Activated CD4-positive, alpha-beta T cell treated with anti-CD3 and anti-CD28 coated beads, Interleukin-2, amount 50 U/mL, for 16 hours (primary cell): Measurements from ENCODE around the gene WIPF2.

Source experiments
- DNase-seq: peaks from one replicate; pipeline ENCODE4 v3.0.0-alpha.2; 2020

Gene WIPF2

DNA sequence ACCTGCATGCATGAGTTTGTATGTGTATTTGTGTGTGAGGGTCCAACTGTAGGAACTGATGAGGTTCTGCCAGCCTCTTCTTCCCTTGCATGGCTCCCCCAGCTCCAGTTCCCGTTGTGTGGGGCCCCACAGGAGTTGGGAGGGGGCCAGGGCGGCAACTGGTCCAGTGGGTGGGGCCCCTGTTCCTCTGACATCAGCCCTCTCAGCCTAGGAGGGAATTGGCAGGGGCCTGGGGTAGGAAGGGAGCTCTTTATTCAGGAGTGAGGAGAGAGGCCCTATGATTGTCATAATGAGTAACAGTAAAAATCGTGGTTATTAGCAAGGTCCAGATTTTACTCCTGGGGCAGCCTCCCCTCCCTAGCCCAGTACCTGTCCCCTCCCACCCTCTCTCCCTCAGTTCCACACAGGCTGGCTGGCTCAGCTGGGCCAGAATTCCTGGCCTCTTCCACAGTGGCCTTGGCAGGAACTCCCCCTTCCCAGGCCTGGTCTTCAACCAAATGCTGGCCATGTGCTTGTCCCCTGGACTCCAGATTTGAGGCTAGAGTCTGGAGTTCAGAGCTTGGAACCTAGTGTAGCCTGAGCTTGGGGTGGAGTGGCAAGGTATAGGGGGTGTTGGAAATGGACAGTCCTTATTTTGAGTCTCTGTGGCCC lies 108.8 kb downstream of the WIPF2 start:
- DNase-seq, result no peak

DNA sequence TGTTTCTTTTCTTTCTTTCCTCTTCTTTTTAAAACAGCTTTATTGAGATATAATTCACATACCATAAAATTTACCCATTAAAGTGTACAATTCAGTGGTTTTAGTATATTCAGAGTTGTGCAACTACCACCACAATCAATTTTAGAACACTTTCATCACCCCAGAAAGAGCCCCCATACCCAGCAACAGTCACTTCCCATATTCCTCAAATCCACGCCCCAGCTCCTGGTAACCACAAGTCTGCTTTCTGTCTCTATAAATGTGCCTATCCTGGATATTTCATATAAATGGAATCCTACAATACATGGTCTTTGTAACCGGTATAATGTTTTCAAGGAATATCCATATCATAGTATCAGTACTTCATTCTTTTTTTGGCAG lies 109.3 kb downstream of the WIPF2 start:
- DNase-seq, result no peak

DNA sequence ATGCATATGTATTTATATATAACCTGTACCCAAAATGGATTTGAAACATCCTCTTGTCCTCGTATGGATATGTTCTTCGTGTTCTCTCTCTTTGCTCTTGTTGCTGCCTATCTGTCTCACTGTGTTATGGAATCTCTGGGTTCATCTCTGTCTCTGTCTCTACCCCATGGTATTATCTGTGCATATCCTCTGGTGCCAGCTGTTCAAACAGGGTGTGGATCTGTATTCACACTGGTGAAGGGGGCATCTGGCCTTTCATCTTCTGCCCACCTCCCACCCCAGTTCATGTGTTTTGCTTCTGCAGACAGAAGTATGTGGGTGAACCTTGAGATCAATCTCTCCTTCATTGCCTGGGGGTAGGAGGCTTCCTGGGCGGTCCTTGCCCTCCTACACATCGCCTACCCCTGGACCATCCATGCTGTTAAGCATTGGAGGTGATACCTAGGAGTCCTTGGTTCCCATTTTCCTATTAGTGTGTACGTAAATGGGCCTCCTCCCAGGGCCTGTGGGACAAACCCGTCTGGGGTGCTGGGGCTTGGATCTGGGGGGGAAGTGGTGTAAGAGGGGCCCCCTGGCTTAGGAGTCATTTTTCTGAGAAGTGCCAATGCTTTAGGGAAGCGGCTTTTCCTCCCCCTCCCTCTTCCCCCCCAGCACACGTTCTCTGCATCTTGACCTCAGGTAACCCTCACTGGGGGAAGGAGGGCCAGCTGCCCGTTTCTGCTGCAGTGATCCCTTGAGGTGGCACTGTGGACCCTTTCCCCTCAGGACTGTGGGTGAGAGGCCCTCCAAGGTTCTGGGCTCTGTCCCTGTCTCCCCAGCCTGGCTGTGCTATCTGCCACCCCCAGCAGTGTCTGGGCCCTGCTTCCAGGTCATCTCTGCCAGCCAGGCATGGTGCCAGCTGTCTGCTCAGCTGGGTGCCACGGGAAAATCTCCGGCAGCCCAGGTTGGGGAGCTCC lies 111.0 kb downstream of the WIPF2 start:
- DNase-seq, result no peak

DNA sequence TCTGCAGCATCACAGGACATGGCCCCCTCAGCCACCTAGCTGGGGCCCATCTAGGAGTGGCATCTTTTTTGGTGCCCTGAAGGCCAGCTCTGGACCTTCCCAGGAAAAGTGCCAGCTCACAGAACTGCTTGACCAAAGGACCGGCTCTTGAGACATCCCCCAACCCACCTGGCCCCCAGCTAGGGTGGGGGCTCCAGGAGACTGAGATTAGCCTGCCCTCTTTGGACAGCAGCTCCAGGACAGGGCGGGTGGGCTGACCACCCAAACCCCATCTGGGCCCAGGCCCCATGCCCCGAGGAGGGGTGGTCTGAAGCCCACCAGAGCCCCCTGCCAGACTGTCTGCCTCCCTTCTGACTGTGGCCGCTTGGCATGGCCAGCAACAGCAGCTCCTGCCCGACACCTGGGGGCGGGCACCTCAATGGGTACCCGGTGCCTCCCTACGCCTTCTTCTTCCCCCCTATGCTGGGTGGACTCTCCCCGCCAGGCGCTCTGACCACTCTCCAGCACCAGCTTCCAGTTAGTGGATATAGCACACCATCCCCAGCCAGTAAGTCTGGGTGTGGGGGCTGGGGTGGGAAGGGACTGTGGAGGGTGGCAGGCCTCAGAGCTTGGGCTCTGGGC lies 111.9 kb downstream of the WIPF2 start:
- DNase-seq, result no peak

DNA sequence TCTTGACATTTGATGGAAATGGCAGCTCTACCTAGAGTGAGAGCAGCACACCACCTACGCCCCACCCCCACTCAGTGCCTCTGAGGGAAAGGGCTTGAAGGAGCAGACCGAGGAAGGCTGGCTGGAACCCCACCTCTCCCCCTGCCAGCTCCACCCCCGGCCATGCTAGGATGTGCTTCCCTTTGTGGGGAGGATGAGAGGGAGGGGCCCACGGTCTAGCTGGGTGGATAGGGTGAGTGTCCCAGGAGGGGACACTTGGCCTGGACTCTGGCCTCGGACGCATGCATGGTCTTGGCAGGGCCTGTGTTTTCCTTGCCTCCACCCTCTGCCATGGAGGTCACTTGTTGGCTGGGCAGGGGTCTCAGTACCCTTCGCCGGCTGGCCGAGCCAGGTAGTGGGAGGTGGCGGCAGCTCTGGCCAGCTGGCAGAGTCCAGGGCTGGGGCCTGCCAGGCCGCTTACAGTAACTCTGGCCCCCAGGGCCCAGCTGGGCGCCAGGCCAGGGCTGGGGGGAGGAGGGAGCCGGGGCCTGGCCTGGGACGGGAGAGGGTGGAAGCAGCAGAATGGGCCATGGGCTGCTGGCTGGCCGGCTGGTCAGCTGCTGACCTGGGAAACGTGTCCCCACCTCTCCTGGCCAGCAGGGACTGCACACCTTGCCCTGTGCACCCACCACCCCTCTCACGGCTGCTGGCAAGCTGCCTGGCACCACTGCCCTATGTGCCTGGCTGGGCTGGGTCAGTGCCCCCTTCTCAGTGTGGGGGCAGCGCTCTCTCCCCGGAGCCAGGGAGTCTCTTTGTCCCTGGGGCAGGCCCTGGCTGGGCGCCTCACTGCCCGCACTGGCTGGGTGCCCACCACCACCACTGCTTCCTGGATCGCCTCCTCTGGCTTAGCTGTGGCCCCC lies 112.9 kb downstream of the WIPF2 start:
- DNase-seq, result no peak
